GM13976 (cell line): ENCODE data around the gene TMEM26.

Source experiments
- DNase-seq: peaks from one replicate; pipeline ENCODE4 v3.0.0; 2012; ENCODE audit warnings: low spot score
- in situ Hi-C: fragments of 300-500 bp; cut with MboI; formaldehyde crosslinking; loops from one replicate; pipeline ENCODE4 v1.12.0; 2022; ENCODE audit warnings: low sequenced_read_pairs, mixed read lengths, inconsistent platforms; ENCODE audit not compliant: unreplicated experiment
- TF ChIP-seq, protein P1 (sequence below): IDR thresholded peaks from 2 replicates; pipeline ENCODE4 v1.5.1; 2012; ENCODE audit warnings: borderline replicate concordance, mild to moderate bottlenecking; ENCODE audit not compliant: insufficient read depth; ENCODE audit errors: extremely low read depth, missing control alignments, control extremely low read depth

TMEM26 gene

GRCh38 chr10:61452151-61452651, 980 bp downstream of the TMEM26 start:
- TF ChIP-seq, protein P1, sequence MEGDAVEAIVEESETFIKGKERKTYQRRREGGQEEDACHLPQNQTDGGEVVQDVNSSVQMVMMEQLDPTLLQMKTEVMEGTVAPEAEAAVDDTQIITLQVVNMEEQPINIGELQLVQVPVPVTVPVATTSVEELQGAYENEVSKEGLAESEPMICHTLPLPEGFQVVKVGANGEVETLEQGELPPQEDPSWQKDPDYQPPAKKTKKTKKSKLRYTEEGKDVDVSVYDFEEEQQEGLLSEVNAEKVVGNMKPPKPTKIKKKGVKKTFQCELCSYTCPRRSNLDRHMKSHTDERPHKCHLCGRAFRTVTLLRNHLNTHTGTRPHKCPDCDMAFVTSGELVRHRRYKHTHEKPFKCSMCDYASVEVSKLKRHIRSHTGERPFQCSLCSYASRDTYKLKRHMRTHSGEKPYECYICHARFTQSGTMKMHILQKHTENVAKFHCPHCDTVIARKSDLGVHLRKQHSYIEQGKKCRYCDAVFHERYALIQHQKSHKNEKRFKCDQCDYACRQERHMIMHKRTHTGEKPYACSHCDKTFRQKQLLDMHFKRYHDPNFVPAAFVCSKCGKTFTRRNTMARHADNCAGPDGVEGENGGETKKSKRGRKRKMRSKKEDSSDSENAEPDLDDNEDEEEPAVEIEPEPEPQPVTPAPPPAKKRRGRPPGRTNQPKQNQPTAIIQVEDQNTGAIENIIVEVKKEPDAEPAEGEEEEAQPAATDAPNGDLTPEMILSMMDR: no peak
- in situ Hi-C loops: no loop called here
- DNase-seq: no peak

DNA sequence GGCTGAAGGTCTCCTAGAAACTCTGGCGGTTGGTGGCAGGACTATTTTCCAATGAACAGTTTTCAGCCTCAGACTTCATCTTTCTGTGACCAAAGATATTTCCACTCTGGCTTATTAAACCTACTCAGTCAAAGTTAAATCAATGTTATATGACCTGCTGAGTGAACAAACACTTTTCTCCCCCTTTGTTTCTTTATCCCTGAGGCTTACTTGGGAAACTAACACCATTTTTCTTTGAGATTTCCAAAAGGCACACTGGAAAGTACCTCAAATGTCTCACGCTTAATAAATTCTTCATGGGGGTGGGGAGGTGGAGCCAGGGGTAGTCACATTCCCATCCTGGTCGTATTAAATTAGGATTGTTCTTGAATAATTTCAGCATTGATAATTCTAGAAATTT, 1.8 kb downstream of the TMEM26 start:
- in situ Hi-C loops: no loop called here
- DNase-seq: no peak
- TF ChIP-seq, protein P1: no peak

DNA sequence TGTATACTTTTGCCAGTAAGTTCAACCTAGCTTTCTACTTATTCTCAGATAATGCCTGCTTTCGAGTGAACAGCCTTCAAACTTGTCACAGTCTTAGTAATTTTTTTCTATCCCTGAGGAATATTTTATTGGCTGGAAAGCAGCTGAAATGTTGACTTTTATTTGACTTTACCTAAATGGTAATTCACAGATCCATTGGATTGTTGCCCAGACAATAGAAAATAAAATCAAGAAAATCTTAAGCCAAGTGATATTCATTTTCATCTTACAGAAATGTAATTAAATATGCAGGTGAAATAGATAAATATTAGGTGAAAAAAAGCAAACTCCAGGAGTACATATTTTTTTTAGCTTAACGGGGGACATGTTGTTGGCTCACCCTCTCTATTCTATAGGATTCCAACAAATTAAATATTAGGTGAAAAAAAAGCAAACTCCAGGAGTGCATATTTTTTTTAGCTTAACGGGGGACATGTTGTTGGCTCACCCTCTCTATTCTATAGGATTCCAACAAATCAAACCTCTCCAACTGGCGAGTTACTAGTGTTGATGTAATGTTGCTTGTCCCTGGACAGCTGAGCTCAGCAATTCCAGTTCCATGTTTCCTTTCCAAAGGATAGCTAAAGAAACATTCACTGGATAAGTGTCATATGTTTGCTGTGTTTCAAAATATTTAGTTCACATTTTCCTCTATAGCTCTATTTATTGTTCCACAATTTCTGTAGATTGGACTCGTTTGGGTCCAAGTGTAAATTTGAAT, 4.2 kb downstream of the TMEM26 start:
- TF ChIP-seq, protein P1: no peak
- in situ Hi-C loops: no loop called here
- DNase-seq: no peak

- DNase-seq: no peak
- in situ Hi-C loops: no loop called here
- TF ChIP-seq, protein P1: no peak
Measured at GRCh38 chr10:61448091-61448490, 5.1 kb downstream of the TMEM26 start.

DNA sequence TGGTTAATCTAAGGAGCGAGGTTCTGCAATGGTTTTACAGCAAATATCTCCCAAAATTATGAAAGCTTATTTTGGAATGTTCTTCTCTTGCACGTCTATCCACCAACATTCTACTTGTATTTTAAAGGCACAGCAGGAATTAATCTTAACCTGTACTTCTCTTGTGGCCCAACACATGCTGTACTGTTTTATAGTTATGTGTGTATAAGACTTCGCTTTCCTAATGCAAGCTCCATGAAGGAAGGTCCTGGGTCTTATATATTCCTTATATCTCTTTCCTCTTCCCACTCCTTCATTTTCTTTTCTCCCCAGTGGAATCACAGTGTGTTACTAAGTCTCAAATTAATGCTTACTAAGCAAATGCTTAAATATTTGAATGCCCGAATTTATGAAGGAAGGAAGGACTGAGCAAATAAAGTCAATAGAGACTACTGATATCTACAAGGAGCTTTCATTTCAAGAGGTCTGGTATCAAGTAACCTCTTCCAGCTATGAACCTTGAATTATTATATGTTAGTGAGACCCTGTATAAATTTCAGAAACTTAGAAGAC, 14.0 kb downstream of the TMEM26 start:
- in situ Hi-C loops: no loop called here
- TF ChIP-seq, protein P1: no peak
- DNase-seq: no peak

DNA sequence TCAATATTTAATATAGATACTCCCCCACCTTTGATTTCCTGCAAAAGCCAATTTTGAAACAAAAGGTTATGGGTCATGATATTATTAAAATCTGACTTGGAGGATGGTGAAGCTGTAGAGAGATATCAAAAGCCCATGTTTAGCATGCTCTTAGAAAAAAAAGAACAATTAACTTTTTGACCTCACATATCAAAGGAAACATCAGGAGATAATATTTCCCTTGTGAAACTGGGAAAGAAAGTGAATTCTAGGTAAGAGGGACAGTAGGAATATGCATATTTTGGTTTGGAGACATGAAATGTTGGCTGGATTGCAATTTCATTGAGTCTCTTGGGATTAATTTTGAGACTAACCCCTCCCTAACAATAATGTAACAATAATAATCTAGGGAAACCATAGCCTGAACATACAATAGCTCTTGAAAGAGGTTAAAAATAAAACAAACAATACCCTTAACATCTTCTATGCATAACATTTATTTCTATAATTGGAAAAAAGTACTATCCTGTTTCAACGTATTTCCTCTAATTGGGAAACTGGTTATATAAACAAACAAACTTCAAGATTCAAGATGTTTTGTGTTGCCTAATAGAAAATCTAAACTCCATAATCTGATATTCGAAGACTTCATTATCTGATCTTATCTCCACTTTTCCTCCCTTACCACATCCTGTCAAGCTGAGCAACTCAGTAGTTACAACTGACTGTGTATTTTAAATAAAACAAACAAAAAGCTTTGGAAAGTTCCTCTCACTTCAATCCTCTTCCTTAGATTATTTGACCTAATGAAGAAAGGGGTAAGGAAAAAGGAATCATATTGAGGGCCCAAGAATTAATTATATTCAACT, 14.8 kb downstream of the TMEM26 start:
- in situ Hi-C loops: no loop called here
- TF ChIP-seq, protein P1: no peak
- no peak for DNase-seq
